DMS114 treated with DMSO at 0.1 percent for 48 hours (cell line): ENCODE data around the gene ERC1.
"Not testable (repeated sequence)": the region's sequence is repeated elsewhere in the genome, so short reads cannot be mapped to it uniquely, and the experiment has no call there.

ENCODE experiments used
- DNase-seq: peaks from one replicate; lab custom pipeline; 2025; ENCODE audit not compliant: unreplicated experiment; lab: John Stamatoyannopoulos, UW

ERC1 gene

GRCh38 chr12:1022032-1022970 is 31.3 kb downstream of the ERC1 start:
- DNase-seq: no peak

- no peak for DNase-seq
Measured at GRCh38 chr12:1030779-1031178, 39.8 kb downstream of the ERC1 start.

GRCh38 chr12:1034243-1034642 is 43.2 kb downstream of the ERC1 start:
- DNase-seq: no peak

- DNase-seq: no peak
Measured at GRCh38 chr12:1034751-1035457, 43.9 kb downstream of the ERC1 start.

GRCh38 chr12:1041478-1041877 is 50.5 kb downstream of the ERC1 start:
- DNase-seq: no peak

- no peak for DNase-seq
Measured at GRCh38 chr12:1044199-1044598, 53.2 kb downstream of the ERC1 start.

- DNase-seq: no peak
Measured at GRCh38 chr12:1044696-1045095, 53.7 kb downstream of the ERC1 start.

GRCh38 chr12:1046727-1047126 is 55.7 kb downstream of the ERC1 start:
- no peak for DNase-seq

- DNase-seq: no peak
Measured at GRCh38 chr12:1047898-1048660, 57.1 kb downstream of the ERC1 start.

- DNase-seq: no peak
Measured at GRCh38 chr12:1050059-1050707, 59.2 kb downstream of the ERC1 start.

GRCh38 chr12:1051672-1052071 is 60.6 kb downstream of the ERC1 start:
- not testable (repeated sequence) for DNase-seq

GRCh38 chr12:1053690-1054089 is 62.7 kb downstream of the ERC1 start:
- DNase-seq: no peak

GRCh38 chr12:1054117-1054870 is 63.3 kb downstream of the ERC1 start:
- DNase-seq: no peak

- no peak for DNase-seq
Measured at GRCh38 chr12:1056390-1056789, 65.4 kb downstream of the ERC1 start.

- DNase-seq: no peak
Measured at GRCh38 chr12:1058423-1058822, 67.4 kb downstream of the ERC1 start.

GRCh38 chr12:1059162-1059561 is 68.1 kb downstream of the ERC1 start:
- DNase-seq: no peak

- no peak for DNase-seq
Measured at GRCh38 chr12:1063852-1064251, 72.8 kb downstream of the ERC1 start.

GRCh38 chr12:1064317-1064716 is 73.3 kb downstream of the ERC1 start:
- DNase-seq: no peak

- no peak for DNase-seq
Measured at GRCh38 chr12:1065629-1066028, 74.6 kb downstream of the ERC1 start.

GRCh38 chr12:1069846-1070245 is 78.8 kb downstream of the ERC1 start:
- DNase-seq: no peak
